Vagina (tissue), 2 donors: ENCODE measurements around the gene CYP46A1. TPM values are rescaled to one million over a fixed set of nuclear protein-coding genes. Genes with fewer than 3 reads are reported as not detected.

ENCODE experiments used
- DNase-seq, 2 donors: peaks; one replicate each; pipeline ENCODE4 v3.0.0-alpha.2; 2017; ENCODE audit errors: extremely low spot score in 2 of 2
- H3K27ac ChIP-seq: fragments of 200-600 bp; sonication (generic); one replicate; pipeline ENCODE4 v1.5.1; 2019
- H3K27me3 ChIP-seq: fragments of 200-600 bp; sonication (generic); one replicate; pipeline ENCODE4 v1.5.1; 2019
- H3K36me3 ChIP-seq, 2 donors: fragments of 200-600 bp; sonication (generic); one replicate each; pipeline ENCODE4 v1.5.1; 2017 to 2019
- H3K4me1 ChIP-seq: fragments of 200-600 bp; sonication (generic); one replicate; pipeline ENCODE4 v1.5.1; 2019
- H3K4me3 ChIP-seq, 2 donors: fragments of 200-600 bp; sonication (generic); 1 replicate in 1 of 2; 2 replicates in 1 of 2; pipeline ENCODE4 v1.5.1; 2016 to 2019
- H3K9me3 ChIP-seq: fragments of 200-600 bp; sonication (generic); one replicate; pipeline ENCODE4 v1.5.1; 2019
- CTCF ChIP-seq, 3 experiments: fragments of 450-650 bp in 2 of 3; fragments of 200-600 bp in 1 of 3; sonication (generic) in 1 of 3; IDR thresholded peaks; one replicate each; pipeline ENCODE4 v1.5.1; 2017 to 2019; ENCODE audit warnings: antibody characterized with exemption in 3 of 3, mild to moderate bottlenecking in 2 of 3, moderate library complexity in 2 of 3
- POLR2A ChIP-seq, 2 donors: fragments of 450-650 bp; IDR thresholded peaks; one replicate each; pipeline ENCODE4 v1.6.1; 2017; ENCODE audit warnings: antibody characterized with exemption in 2 of 2, mild to moderate bottlenecking in 2 of 2, moderate library complexity in 2 of 2
- POLR2AphosphoS5 ChIP-seq, 2 donors: sonication (generic); formaldehyde crosslinking; IDR thresholded peaks; one replicate each; pipeline ENCODE4 v1.9.0; 2017; ENCODE audit warnings: antibody characterized with exemption in 2 of 2, mild to moderate bottlenecking in 2 of 2, low read depth in 1 of 2; ENCODE audit not compliant: insufficient read depth in 1 of 2
- intact Hi-C: fragments of 100-400 bp; cut with DNase I; formaldehyde crosslinking; loops from one replicate; pipeline ENCODE4 v1.15.1; 2023
- total RNA-seq: library from RNA; depleted of rRNA; stranded (reverse); fragments of >200 nt; gene quantifications from one replicate; pipeline ENCODE4 v1.2.3, GENCODE V29; 2016

CYP46A1 gene
- total RNA-seq, 1 donor from 2014 or later: 1.2 TPM

- H3K4me3 ChIP-seq: no peak overlapping the region
- no peaks in the 10 kb centered on the region for H3K9me3 ChIP-seq
- peak in 1 of 2 donors; percentile 40 for DNase-seq
- no peaks in the 10 kb centered on the region for H3K4me1 ChIP-seq
- no peak for TF ChIP-seq POLR2AphosphoS5 (IDR thresholded peaks at IDR 0.05; ENCODE audit: insufficient read depth in 1 of 2, low read depth in 1 of 2)
- no peak for TF ChIP-seq CTCF (IDR thresholded peaks at IDR 0.05)
- TF ChIP-seq POLR2A (IDR thresholded peaks at IDR 0.05): no peak
- H3K27ac ChIP-seq: no peak overlapping the region
- intact Hi-C loops: no loop called here
- H3K27me3 ChIP-seq: no peaks in the 10 kb centered on the region
- H3K36me3 ChIP-seq: no peaks in the 10 kb centered on the region
These were observed 6.5 kb downstream of the CYP46A1 start for GRCh38 chr14:99690636-99691035.

GRCh38 chr14:99691111-99691885, 7.2 kb downstream of the CYP46A1 start:
- no peaks in the 10 kb centered on the region for H3K4me1 ChIP-seq
- intact Hi-C loops: no loop called here
- no peaks in the 10 kb centered on the region for H3K36me3 ChIP-seq
- TF ChIP-seq POLR2A (IDR thresholded peaks at IDR 0.05): no peak
- no peak for TF ChIP-seq CTCF (IDR thresholded peaks at IDR 0.05)
- no peak for TF ChIP-seq POLR2AphosphoS5 (IDR thresholded peaks at IDR 0.05; ENCODE audit: insufficient read depth in 1 of 2, low read depth in 1 of 2)
- DNase-seq: peak in 1 of 2 donors; percentile 90
- no peak overlapping the region for H3K4me3 ChIP-seq
- H3K27me3 ChIP-seq: no peaks in the 10 kb centered on the region
- H3K27ac ChIP-seq: no peak overlapping the region
- no peaks in the 10 kb centered on the region for H3K9me3 ChIP-seq

- H3K4me3 ChIP-seq: no peak overlapping the region
- TF ChIP-seq CTCF (IDR thresholded peaks at IDR 0.05): no peak
- no peak for TF ChIP-seq POLR2AphosphoS5 (IDR thresholded peaks at IDR 0.05; ENCODE audit: insufficient read depth in 1 of 2, low read depth in 1 of 2)
- TF ChIP-seq POLR2A (IDR thresholded peaks at IDR 0.05): no peak
- intact Hi-C loops: no loop called here
- H3K27ac ChIP-seq: no peak overlapping the region
- no peaks in the 10 kb centered on the region for H3K9me3 ChIP-seq
- no peak for DNase-seq
- no peaks in the 10 kb centered on the region for H3K27me3 ChIP-seq
- no peaks in the 10 kb centered on the region for H3K4me1 ChIP-seq
- H3K36me3 ChIP-seq: no peaks in the 10 kb centered on the region
These were observed 9.8 kb downstream of the CYP46A1 start for GRCh38 chr14:99693918-99694317.

- no peaks in the 10 kb centered on the region for H3K27me3 ChIP-seq
- H3K4me1 ChIP-seq: no peaks in the 10 kb centered on the region
- no peaks in the 10 kb centered on the region for H3K36me3 ChIP-seq
- no peak overlapping the region for H3K4me3 ChIP-seq
- intact Hi-C loops: no loop called here
- H3K9me3 ChIP-seq: no peaks in the 10 kb centered on the region
- DNase-seq: no peak
- H3K27ac ChIP-seq: no peak overlapping the region
- TF ChIP-seq CTCF (IDR thresholded peaks at IDR 0.05) (no peak), POLR2A (IDR thresholded peaks at IDR 0.05) (no peak), POLR2AphosphoS5 (IDR thresholded peaks at IDR 0.05; ENCODE audit: insufficient read depth in 1 of 2, low read depth in 1 of 2) (no peak)
These were observed 12.8 kb downstream of the CYP46A1 start for GRCh38 chr14:99696929-99697328.

GRCh38 chr14:99698236-99698635, 14.1 kb downstream of the CYP46A1 start:
- Histone ChIP-seq H3K9me3 (peaks cover 4% of the 10 kb centered on the region), H3K27me3 (no peaks in the 10 kb centered on the region), H3K27ac (no peak overlapping the region), H3K4me3 (no peak overlapping the region), H3K4me1 (no peaks in the 10 kb centered on the region), H3K36me3 (no peaks in the 10 kb centered on the region)
- intact Hi-C loops: no loop called here
- peak in 1 of 2 donors; percentile 43 for DNase-seq
- no peak for TF ChIP-seq POLR2A (IDR thresholded peaks at IDR 0.05)
- TF ChIP-seq POLR2AphosphoS5 (IDR thresholded peaks at IDR 0.05; ENCODE audit: insufficient read depth in 1 of 2, low read depth in 1 of 2): no peak
- TF ChIP-seq CTCF (IDR thresholded peaks at IDR 0.05): no peak
